Common myeloid progenitor, CD34-positive (primary cell): Measurements from ENCODE around the gene NDUFAF4.
"Not testable (repeated sequence)": the region's sequence is repeated elsewhere in the genome, so short reads cannot be mapped to it uniquely, and the experiment has no call there.

Experiments
- CTCF ChIA-PET: fragments of 350-600 bp; sonication (Branson Sonifier 250); formaldehyde crosslinking; loops from one replicate; lab custom pipeline; 2021; ENCODE audit warnings: antibody characterized with exemption; lab: Charles Lee
- POLR2A ChIA-PET: fragments of 350-600 bp; sonication (Branson Sonifier 250); formaldehyde crosslinking; loops from one replicate; lab custom pipeline; 2021; ENCODE audit warnings: antibody characterized with exemption; lab: Charles Lee
- DNase-seq, 3 donors: peaks; one replicate each; pipeline versions ENCODE4 v3.0.0 to v3.0.0-alpha.2; 2013
- H3K27ac ChIP-seq, 2 experiments: 1 replicate in 1 of 2; 2 replicates in 1 of 2; pipeline ENCODE4 v1.7.0; 2013; ENCODE audit warnings: inconsistent platforms in 2 of 2, low read length in 2 of 2, mild to moderate bottlenecking in 2 of 2, low read depth in 1 of 2, moderate library complexity in 1 of 2; ENCODE audit not compliant: severe bottlenecking in 2 of 2, insufficient read depth in 1 of 2, poor library complexity in 1 of 2
- H3K27me3 ChIP-seq, 5 experiments: replicated peaks in 2 of 5; 1 replicate in 3 of 5; 2 replicates in 2 of 5; pipeline versions ENCODE4 v1.6.1 to v1.7.0; 2013; ENCODE audit warnings: low read length in 4 of 5, mild to moderate bottlenecking in 2 of 5, moderate library complexity in 2 of 5, inconsistent platforms in 1 of 5; ENCODE audit not compliant: insufficient read depth in 5 of 5, control insufficient read depth in 4 of 5
- H3K36me3 ChIP-seq, 4 experiments: 1 replicate in 2 of 4; 2 replicates in 2 of 4; pipeline versions ENCODE4 v1.6.1 to v1.7.0; 2013; ENCODE audit warnings: low read length in 3 of 4, control low read depth in 1 of 4, mild to moderate bottlenecking in 1 of 4; ENCODE audit not compliant: control insufficient read depth in 4 of 4, insufficient read depth in 4 of 4
- H3K4me1 ChIP-seq, 4 experiments: 1 replicate in 3 of 4; 2 replicates in 1 of 4; pipeline versions ENCODE4 v1.6.1 to v1.7.1; 2013; ENCODE audit warnings: low read length in 3 of 4, mild to moderate bottlenecking in 3 of 4, control low read depth in 1 of 4, inconsistent platforms in 1 of 4, moderate library complexity in 1 of 4; ENCODE audit not compliant: control insufficient read depth in 4 of 4, insufficient read depth in 4 of 4; ENCODE audit errors: control extremely low read depth in 1 of 4
- H3K4me3 ChIP-seq, 7 experiments: 1 replicate in 4 of 7; 2 replicates in 3 of 7; pipeline versions ENCODE4 v1.5.1 to v1.7.0; 2013; ENCODE audit warnings: mild to moderate bottlenecking in 7 of 7, low read length in 6 of 7, moderate library complexity in 6 of 7, inconsistent platforms in 2 of 7, low read depth in 2 of 7, control low read depth in 1 of 7; ENCODE audit not compliant: insufficient read depth in 4 of 7, control insufficient read depth in 1 of 7; ENCODE audit errors: extremely low read depth in 1 of 7
- H3K9me3 ChIP-seq, 5 experiments: 1 replicate in 4 of 5; 2 replicates in 1 of 5; pipeline versions ENCODE4 v1.6.1 to v1.7.1; 2013; ENCODE audit warnings: low read length in 4 of 5, mild to moderate bottlenecking in 2 of 5, inconsistent platforms in 1 of 5, low read depth in 1 of 5, moderate library complexity in 1 of 5; ENCODE audit not compliant: control insufficient read depth in 4 of 5, insufficient read depth in 2 of 5; ENCODE audit errors: control extremely low read depth in 1 of 5
- WGBS: methylation state at CpG from one replicate; pipeline ENCODE4 v1.1.5; 2013; ENCODE audit not compliant: insufficient coverage; 5-methylcytosine and 5-hydroxymethylcytosine counted together

NDUFAF4 gene

DNA sequence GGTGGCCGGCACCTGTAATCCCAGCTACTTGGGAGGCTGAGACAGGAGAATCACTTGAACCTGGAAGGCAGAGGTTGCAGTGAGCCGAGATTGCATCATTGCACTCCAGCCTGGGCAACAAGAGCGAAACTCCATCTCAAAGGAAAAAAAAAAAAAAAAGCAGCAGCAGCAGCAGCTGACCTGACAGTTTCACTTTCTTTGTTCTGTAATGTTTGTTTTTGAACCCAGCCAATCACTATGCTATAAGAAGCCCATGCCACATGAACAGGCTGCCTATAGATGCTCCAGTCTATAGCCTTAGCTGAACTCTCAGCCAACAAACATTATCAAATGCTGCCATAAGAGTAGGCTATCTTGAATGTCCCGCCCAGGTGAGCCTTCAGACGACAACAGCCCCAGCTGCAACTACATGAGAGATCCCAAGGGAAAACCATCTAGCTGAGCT is 12.5 kb downstream of the NDUFAF4 start:
- POLR2A ChIA-PET, H3K27me3 ChIP-seq, H3K9me3 ChIP-seq, H3K4me3 ChIP-seq, H3K4me1 ChIP-seq, H3K36me3 ChIP-seq, DNase-seq, H3K27ac ChIP-seq: not testable (repeated sequence)
- CTCF ChIA-PET: interaction anchor here (0.8 to 1.0 kb wide), 2 partner anchors 11 to 29 kb away, joined by 3 to 5 read pairs; no protein-coding TSS in a partner anchor
- 96% methylated on average over 4 of the region's 5 CpGs for WGBS

DNA sequence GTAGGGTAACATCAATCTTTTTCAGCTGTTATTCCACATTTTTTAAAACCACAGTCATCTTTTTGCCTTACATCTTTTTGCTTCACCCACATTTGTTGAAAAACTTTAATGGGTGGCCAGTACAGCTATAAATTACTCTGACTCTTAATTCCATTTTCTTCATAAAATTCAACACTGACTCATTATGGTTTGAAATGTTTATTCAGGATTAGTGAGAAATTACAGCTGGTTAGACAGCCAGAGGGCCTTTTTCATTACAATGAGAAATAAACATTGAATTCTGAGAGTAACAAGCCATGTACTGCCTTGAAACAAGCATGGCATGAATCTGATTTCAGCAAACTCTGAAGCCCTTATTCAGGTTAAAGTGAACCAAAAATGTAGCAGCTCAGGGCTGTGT is 19.5 kb downstream of the NDUFAF4 start:
- no peak for DNase-seq
- peaks cover 0 to 5% (median 0%) of the 10 kb centered on the region in 5 experiments for H3K27me3 ChIP-seq
- POLR2A ChIA-PET: no interaction called here
- H3K36me3 ChIP-seq: no peaks in the 10 kb centered on the region
- no peak overlapping the region for H3K4me3 ChIP-seq
- H3K27ac ChIP-seq: no peak overlapping the region
- CTCF ChIA-PET: no interaction called here
- no peaks in the 10 kb centered on the region for H3K9me3 ChIP-seq
- no peaks in the 10 kb centered on the region for H3K4me1 ChIP-seq

DNA sequence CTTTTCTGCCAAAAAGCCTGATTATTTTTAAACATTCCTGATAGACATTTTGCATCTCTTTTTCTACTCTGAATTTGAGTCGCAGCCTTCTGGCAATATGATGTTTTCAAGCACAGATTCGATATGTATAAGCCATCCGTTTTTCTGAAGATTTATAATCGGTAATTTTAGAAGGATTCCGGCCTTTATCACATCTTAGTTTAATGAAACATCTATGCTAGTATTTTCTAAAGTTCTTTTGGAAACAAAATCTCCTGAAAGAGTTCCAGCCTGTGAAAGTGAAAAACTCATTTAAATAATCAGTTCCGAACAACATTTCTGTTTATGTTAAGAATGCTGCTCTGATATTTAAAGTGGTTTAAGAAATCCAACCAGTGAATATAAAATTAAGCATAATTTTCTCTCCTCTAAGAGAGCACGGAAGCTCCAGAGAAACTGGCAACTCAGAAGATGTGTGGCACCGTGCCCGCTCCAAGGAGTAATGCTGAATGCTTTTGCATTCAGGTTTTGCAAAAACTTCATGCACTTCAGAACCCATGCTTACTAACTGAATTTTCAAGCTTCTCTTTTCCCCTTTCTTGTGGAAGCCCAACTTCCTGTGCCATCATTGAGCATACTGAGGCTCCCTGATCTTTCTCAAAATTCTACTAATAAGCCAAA is 20.7 kb downstream of the NDUFAF4 start:
- no peak for DNase-seq
- H3K9me3 ChIP-seq: no peaks in the 10 kb centered on the region
- no peak overlapping the region for H3K27ac ChIP-seq
- no peak overlapping the region for H3K4me3 ChIP-seq
- CTCF ChIA-PET: no interaction called here
- POLR2A ChIA-PET: no interaction called here
- H3K36me3 ChIP-seq: no peaks in the 10 kb centered on the region
- H3K4me1 ChIP-seq: no peaks in the 10 kb centered on the region
- 94% methylated on average over 4 of the region's 9 CpGs for WGBS
- H3K27me3 ChIP-seq: peaks cover 0 to 5% (median 0%) of the 10 kb centered on the region in 5 experiments

DNA sequence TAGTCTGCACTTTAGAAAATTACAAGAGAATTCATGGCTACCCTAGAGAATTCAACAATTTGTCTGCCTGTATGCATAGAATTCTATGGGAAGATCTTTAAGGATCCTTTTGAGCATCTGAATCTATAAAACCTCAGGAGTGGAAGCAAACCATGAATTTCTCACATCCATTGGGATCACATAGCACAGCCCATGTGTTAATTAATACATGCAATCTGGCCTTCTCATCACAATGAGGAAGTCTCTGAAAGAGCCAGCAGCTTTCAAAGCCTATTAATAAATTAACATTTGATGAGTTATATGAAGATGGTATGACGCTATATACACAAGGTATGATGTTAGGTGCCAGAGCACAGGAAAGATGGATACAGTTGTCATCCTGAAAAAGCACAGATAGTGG is 24.7 kb downstream of the NDUFAF4 start:
- no peaks in the 10 kb centered on the region for H3K4me1 ChIP-seq
- CTCF ChIA-PET: interaction anchor here (1.2 kb wide), 1 partner anchor 25 kb away, joined by 3 read pairs; no protein-coding TSS in a partner anchor

DNA sequence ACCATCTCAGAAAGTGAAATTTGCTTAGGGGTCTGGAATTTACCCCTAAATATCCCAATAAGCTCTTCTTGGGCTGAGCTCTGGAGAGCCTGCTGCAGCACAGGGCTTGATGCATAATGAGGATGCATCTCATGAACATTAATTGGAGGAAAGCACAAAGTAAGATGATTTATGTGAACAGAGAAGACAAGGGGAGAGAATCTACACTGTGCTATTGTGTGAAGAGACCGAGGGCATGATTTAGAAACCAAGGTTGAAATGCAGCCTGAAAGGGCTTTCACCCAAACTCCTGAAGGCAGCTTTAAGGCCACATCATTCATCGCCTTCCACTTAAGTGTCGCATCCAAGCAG is 32.7 kb downstream of the NDUFAF4 start:
- 94% methylated on average over 2 of the region's 3 CpGs for WGBS

More for the DNA sequence above, 24.7 kb downstream of the NDUFAF4 start:
- Histone ChIP-seq H3K4me3 (no peak overlapping the region), H3K36me3 (no peaks in the 10 kb centered on the region), H3K9me3 (no peaks in the 10 kb centered on the region), H3K27ac (no peak overlapping the region), H3K27me3 (peaks cover 0 to 2% (median 0%) of the 10 kb centered on the region in 5 experiments)
- DNase-seq: no peak
- WGBS: no CpG with 5 or more reads among the region's 1 CpG
- POLR2A ChIA-PET: no interaction called here

DNA sequence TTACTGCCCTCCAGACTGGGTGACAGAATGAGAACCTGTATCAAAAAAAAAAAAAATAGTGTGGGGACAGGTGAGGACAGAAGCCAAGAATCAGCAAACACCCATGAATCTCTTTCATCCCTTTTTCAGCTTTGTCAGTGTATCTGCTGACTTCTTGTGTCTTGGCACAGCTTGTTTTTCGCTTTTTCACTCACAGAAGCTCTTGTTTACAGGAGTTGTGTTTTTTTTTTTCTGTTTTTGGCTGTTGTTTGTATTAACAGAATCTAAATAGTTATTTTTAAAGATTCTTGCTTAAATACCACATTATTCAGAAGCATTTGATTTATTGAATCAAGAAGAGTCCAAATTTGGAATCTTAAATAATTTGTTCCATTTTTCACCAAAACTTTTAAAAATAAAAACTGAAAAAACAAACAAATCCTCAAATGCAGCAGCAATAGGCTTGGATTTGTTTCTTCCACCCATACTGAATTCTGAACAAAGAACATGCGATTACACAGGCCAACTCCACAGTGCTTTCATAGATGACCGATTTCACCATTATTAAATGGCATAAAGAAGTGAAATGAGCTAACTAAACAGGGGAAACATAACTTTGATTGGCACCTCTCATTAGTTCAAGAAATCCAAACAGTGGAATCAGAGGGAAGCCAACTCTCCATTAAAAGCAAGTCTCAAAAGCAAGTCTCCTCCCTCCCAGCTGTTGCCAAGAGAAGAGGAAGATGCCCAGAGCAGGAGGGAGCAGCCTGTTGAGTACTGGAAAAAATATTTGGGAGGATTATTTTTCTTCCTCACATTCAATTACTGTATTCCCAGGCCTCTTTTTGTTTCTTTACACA is 33.3 kb downstream of the NDUFAF4 start:
- DNase-seq: no peak
- ChIA-PET POLR2A (interaction anchor here (0.6 kb wide), 2 partner anchors 15 to 220 kb away, joined by 3 to 5 read pairs; no protein-coding TSS in a partner anchor), CTCF (interaction anchor here (0.6 to 1.8 kb wide), 3 partner anchors 27 to 35 kb away, joined by 3 to 4 read pairs (median 3); partner anchors contain the start of gene GPR63)
- H3K9me3 ChIP-seq: no peaks in the 10 kb centered on the region
- peaks cover 0 to 15% (median 4%) of the 10 kb centered on the region in 5 experiments for H3K27me3 ChIP-seq
- no peaks in the 10 kb centered on the region for H3K36me3 ChIP-seq
- H3K4me1 ChIP-seq: no peaks in the 10 kb centered on the region
- no peak overlapping the region for H3K4me3 ChIP-seq
- no peak overlapping the region for H3K27ac ChIP-seq
- WGBS: 100% methylated on average over 1 of the region's 3 CpGs

More for the DNA sequence above, 32.7 kb downstream of the NDUFAF4 start:
- Histone ChIP-seq H3K4me1 (no peaks in the 10 kb centered on the region), H3K9me3 (no peaks in the 10 kb centered on the region), H3K4me3 (no peak overlapping the region), H3K27ac (no peak overlapping the region), H3K36me3 (no peaks in the 10 kb centered on the region), H3K27me3 (peaks cover 0 to 15% (median 4%) of the 10 kb centered on the region in 5 experiments)
- CTCF ChIA-PET: interaction anchor here (1.2 to 1.8 kb wide), 2 partner anchors 34 to 36 kb away, joined by 3 to 4 read pairs; no protein-coding TSS in a partner anchor
- POLR2A ChIA-PET: interaction anchor here (0.6 kb wide), 2 partner anchors 16 to 220 kb away, joined by 3 to 5 read pairs; no protein-coding TSS in a partner anchor
- DNase-seq: no peak

DNA sequence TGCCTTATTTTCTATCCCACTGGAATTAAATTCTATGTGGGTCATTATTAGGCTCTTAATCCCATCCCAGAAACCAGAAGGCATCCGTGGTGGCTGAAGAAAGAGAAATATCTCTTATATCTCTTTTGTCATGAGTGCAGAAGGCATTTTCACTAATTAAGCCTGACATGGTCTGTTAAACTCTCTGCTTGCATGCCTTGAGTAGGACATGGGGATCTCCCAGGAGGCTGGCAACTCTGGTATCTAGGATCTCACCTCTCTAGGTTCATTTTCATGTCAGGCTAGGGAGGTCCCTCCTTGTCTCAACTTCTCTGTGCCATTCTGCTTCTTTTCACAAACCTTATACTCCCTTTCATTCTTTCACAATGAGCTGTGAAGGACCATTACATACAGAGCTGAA is 35.1 kb downstream of the NDUFAF4 start:
- no peaks in the 10 kb centered on the region for H3K4me1 ChIP-seq
- CTCF ChIA-PET: no interaction called here
- H3K27me3 ChIP-seq: peaks cover 0 to 10% (median 4%) of the 10 kb centered on the region in 5 experiments
- 100% methylated on average over 1 of the region's 1 CpG for WGBS
- no peak overlapping the region for H3K27ac ChIP-seq
- H3K4me3 ChIP-seq: no peak overlapping the region
- no peak for DNase-seq
- H3K36me3 ChIP-seq: no peaks in the 10 kb centered on the region
- H3K9me3 ChIP-seq: no peaks in the 10 kb centered on the region
- POLR2A ChIA-PET: no interaction called here
